Adrenal gland (tissue), 5 donors: ENCODE measurements around the gene CNPPD1.

Experiments
- CTCF ChIP-seq, 6 experiments: fragments of 450-650 bp in 4 of 6; fragments of 200-600 bp in 2 of 6; sonication (generic) in 1 of 6; IDR thresholded peaks; 1 replicate in 5 of 6; 2 replicates in 1 of 6; pipeline versions ENCODE4 v1.5.1 to v1.8.0; 2016 to 2021; ENCODE audit warnings: antibody characterized with exemption in 6 of 6, mild to moderate bottlenecking in 2 of 6, moderate library complexity in 1 of 6
- POLR2A ChIP-seq, 2 donors: fragments of 450-650 bp; IDR thresholded peaks; one replicate each; pipeline ENCODE4 v1.6.1; 2017; ENCODE audit warnings: antibody characterized with exemption in 2 of 2, mild to moderate bottlenecking in 2 of 2, moderate library complexity in 1 of 2
- donor health status: DM: no; HTN: no; CAD: no.

GRCh38 chr2:219183151-219183772 is 6.5 kb upstream of the CNPPD1 start:
- TF ChIP-seq CTCF (IDR thresholded peaks at IDR 0.05) (no peak), POLR2A (IDR thresholded peaks at IDR 0.05) (no peak)
